Brain microvascular endothelial cell (primary cell): Measurements from ENCODE around the gene PFN3.

Source experiments
- DNase-seq: peaks from one replicate; pipeline ENCODE4 v3.0.0-alpha.2; 2020
- H3K27ac ChIP-seq: fragments of 250-450 bp; sonication (Bioruptor Pico); 2 replicates; pipeline ENCODE4 v1.5.1; 2020; ENCODE audit warnings: mild to moderate bottlenecking, moderate library complexity
- H3K27me3 ChIP-seq: fragments of 250-450 bp; sonication (Bioruptor Pico); replicated peaks from 2 replicates; pipeline ENCODE4 v1.5.1; 2020; ENCODE audit warnings: mild to moderate bottlenecking
- H3K36me3 ChIP-seq: fragments of 250-450 bp; sonication (Bioruptor Pico); replicated peaks from 2 replicates; pipeline ENCODE4 v1.5.1; 2020; ENCODE audit warnings: mild to moderate bottlenecking
- H3K4me3 ChIP-seq: 2 replicates; pipeline ENCODE4 v1.5.1; 2011; ENCODE audit warnings: low read depth, mild to moderate bottlenecking, control low read depth, low read length, moderate library complexity
- in situ Hi-C: cut with HindIII; loops from 2 replicates; pipeline ENCODE4 v1.10.0; 2017; ENCODE audit warnings: low sequenced_read_pairs, low pct_ligation_motif_present
- TF ChIP-seq, protein P1 (sequence below): IDR thresholded peaks from 2 replicates; pipeline ENCODE4 v1.5.1; 2011; ENCODE audit warnings: low read depth, mild to moderate bottlenecking, moderate library complexity, low read length, control low read depth, inconsistent platforms; ENCODE audit errors: missing control alignments

The PFN3 gene

DNA sequence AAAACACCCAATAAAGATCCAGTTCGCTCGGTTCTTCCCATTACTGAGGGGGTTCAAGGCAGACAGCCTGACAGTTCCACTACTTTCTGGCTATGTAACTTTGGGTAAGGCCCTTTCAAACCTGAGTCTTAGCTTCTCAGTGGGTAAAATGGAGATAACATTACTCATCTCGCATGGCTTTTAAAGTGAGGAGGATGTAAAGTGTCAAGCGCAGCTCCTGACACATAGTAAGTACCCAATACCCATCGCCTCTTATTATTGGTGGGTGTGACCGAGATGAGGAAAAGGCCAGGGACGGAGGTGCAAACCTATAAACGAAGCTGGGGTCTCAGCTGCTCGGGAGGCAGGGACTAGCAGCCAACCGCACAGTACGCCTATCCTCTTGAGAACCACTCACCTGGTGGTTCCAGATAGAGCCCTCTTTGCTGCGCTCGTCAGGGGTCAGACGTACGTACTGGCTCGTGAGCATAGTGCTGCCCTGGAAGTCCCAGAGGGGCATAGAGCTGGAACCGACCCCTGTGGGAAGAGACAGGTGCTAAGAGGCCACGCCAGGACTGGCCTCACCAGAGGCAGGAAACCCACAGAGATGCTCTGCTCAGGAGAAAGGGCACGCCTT, 49.6 kb downstream of the PFN3 start:
- Histone ChIP-seq H3K27ac (peak overlapping the region; percentile 97), H3K36me3 (no peaks in the 10 kb centered on the region), H3K27me3 (no peaks in the 10 kb centered on the region), H3K4me3 (peak overlapping the region; percentile 99)
- DNase-seq: no peak
- TF ChIP-seq, protein P1, sequence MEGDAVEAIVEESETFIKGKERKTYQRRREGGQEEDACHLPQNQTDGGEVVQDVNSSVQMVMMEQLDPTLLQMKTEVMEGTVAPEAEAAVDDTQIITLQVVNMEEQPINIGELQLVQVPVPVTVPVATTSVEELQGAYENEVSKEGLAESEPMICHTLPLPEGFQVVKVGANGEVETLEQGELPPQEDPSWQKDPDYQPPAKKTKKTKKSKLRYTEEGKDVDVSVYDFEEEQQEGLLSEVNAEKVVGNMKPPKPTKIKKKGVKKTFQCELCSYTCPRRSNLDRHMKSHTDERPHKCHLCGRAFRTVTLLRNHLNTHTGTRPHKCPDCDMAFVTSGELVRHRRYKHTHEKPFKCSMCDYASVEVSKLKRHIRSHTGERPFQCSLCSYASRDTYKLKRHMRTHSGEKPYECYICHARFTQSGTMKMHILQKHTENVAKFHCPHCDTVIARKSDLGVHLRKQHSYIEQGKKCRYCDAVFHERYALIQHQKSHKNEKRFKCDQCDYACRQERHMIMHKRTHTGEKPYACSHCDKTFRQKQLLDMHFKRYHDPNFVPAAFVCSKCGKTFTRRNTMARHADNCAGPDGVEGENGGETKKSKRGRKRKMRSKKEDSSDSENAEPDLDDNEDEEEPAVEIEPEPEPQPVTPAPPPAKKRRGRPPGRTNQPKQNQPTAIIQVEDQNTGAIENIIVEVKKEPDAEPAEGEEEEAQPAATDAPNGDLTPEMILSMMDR: no peak
- in situ Hi-C loops: no loop called here
